HG03378 (cell line): ENCODE measurements around the gene RGS18.
"Not testable (repeated sequence)": the region's sequence is repeated elsewhere in the genome, so short reads cannot be mapped to it uniquely, and the experiment has no call there.

Experiments used
- ATAC-seq: cut with Tn5 transposase; IDR thresholded peaks from one replicate; pipeline ENCODE4 v1.9.1; 2021; ENCODE audit warnings: mild to moderate bottlenecking, moderate library complexity; ENCODE audit not compliant: unreplicated experiment

RGS18 gene, protein sequence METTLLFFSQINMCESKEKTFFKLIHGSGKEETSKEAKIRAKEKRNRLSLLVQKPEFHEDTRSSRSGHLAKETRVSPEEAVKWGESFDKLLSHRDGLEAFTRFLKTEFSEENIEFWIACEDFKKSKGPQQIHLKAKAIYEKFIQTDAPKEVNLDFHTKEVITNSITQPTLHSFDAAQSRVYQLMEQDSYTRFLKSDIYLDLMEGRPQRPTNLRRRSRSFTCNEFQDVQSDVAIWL

DNA sequence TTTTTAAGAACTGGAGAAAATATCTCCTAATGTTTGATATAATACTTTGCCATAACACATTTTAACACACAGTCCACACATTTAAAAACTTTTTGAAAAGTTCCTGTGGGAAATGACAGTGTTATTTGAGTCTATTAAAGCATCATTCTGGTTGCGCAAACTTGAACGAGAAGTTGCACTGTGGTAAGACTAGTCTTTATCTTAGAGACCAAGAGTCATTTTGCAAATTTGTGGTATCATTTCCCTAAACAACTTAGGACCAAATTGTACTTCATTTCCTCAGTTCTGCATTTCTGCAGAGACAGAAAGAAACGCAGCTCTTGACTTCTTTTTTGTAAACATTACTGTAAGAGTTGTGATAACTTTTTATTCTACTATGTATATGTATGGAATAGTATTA lies at the start of gene RGS18:
Gene RGS18, plus strand, starts transcription at position 282 of the 400 bp plus-strand sequence. CDS start 176 bp downstream, outside the sequence.
- peak; percentile 60 for ATAC-seq

DNA sequence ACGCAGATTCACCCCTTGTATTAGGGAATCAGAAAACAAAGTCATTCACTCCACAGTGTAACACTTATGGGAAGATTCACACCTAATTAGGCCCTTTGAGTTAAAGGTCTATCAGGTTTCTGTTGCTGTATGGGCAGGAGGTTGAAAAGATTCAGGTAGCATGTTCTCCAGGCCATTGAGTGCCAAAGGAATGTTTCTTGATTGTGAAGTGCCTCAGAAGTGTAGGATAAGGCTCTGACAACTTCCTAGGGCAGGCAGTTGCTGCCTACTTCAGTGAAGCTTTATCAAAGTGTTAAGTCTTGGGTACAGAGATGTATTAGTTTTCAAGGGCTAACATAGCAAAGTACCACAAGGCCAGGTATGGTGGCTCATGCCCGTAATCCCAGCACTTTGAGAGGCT lies 48.7 kb upstream of the RGS18 start:
- ATAC-seq: no peak

DNA sequence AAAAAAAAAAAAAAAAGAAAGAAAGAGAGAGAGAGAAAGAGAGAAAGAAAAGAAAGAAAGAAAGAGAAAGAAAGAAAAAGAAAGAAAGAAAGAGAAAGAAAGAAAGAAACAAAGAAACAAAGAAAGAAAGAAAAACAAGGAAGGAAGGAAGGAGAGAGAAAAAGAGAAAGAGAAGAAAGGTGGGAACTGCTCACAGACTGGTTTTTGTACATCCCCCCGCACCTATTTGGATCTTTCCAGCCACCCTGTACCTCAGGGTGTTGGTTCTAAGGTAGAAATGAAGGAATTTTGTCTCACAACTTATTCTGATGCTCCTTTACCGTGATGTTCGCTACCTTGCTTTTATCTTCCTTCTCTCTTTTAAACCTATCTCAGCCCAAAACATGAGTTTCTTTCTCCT lies 43.3 kb upstream of the RGS18 start:
- no peak for ATAC-seq

DNA sequence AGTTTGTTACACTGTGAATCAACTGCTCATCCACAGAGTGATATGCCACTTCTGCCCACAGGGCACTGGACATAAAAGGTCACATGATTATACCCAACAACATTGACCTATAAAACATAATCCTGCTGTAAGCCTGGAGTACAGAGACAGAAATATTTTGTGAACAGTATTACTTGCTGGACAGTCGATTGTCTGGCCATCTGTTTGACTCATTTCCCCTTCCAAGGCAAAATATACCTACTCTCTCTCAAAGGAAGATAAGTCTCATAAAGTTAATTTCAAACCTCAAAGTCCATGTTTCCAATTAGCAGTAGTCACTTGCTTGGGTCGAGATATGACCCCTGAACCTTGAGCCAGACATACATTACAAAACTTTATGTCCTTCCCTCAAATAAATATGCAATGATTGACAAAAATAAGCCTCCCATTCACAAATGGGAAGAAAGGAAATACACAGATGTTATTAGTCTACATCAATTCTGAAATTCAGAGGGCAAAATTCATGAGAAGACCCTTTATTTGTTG lies 39.3 kb upstream of the RGS18 start:
- no peak for ATAC-seq

DNA sequence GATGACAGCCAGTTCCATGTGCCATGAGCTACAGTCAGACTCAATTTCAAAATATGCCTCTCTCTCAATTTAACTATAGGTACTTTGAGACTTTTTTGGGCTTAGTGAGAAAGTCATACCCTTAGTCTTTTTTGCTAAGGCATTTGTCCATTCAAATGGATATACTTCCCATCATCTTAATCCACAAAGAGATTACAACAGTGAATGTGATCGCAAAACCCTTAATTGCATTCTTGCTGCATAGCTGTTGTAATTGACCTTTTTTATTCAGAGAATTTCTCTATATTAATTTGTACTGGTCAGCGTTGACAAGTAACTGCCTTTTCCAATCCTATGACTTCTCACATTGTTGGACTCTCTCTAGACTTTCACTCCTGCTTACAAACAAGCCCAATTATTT lies 38.6 kb upstream of the RGS18 start:
- ATAC-seq: no peak

DNA sequence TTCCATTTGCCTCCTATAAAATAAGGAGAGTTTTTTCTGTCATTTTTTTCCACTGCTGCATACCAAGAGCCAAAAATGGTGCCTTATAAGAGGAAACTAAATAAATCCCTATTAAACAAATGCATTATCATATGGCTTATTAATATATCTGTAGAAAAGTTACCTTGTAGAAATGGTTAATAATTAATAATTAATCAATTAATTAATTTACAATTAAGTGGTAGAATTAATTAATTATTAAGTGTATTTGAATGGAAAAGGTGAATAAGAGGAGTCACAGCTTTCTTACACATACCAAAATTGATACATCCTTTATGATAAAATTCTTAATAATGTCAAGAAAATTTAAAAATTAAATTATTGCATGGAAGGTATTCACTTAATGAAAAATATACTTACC lies 35.6 kb upstream of the RGS18 start:
- no peak for ATAC-seq

DNA sequence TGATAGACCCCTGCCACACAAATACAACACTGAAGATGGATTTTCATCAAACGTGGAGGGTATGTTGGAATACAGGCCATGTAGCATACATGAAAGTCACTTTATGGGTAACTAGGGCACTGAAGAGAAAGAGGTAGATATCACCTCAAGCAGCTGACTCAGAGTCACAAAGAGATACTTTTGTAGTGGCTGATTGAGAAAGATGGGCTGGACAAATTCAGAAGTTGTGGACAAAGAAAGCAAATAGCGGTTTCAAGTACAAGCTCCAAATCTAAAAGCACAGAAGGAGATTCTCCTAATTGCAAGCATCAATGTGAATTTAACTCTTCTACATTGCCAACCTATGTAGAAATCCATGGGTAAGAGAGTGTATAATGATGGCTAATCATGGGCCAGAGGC lies 35.0 kb upstream of the RGS18 start:
- no peak for ATAC-seq

DNA sequence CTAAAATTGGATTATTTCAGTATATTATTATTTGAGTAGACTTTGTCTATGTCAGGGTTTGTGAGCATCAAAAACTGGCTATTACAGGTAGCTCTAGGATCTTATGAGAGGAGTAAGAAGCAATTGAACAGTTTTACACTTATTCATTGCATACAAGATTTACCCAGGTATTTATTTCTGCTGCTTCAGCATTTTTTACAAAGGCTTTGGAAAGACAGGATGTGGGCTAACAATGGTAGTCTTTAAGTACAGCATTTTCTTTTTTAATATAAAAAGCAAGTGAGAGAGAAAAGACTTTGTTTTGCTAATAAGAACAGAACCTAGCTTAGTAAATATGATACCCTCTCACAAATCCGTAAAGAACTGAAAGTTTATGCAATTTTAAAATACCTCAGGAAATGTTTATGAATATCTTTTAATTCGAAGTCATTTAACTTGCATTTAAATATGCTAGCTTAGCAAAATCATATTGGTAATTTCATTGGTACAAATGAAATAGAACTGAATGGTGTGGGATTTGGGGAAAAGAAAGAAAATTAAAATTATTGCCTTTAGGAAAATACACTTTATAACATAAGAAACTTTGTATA lies 32.1 kb upstream of the RGS18 start:
- no peak for ATAC-seq

DNA sequence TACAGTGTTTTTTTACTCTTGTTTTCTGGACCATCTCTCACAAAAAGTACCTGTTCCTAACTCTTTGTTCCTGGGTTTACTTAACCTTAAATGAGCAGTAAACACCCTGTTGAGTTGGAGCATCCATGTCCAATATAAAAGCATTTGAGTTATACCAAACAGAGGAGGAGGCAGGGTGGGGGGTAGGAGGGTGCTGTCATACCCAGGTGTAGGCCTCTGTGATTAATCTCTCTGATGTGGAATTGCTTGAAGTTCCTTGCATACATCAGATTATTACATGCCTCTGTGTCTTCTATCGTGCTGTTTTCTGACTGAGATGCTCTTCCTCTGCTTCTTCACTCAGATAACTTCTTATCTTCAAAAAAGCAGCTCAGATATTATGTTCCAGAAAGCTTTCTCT lies 28.1 kb upstream of the RGS18 start:
- ATAC-seq: no peak

DNA sequence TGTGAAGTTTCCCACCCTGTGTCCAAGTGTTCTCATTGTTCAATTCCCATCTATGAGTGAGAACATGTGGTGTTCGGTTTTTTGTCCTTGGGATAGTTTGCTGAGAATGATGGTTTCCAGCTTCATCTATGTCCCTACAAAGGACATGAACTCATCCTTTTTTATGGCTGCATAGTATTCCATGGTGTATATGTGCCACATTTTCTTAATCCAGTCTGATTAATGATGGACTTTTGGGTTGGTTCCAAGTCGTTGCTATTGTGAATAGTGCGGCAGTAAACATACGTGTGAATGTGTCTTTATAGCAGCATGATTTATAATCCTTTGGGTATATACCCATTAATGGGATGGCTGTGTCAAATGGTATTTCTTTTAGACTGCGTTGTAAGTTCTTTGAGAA lies 27.4 kb upstream of the RGS18 start:
- not testable (repeated sequence) for ATAC-seq

DNA sequence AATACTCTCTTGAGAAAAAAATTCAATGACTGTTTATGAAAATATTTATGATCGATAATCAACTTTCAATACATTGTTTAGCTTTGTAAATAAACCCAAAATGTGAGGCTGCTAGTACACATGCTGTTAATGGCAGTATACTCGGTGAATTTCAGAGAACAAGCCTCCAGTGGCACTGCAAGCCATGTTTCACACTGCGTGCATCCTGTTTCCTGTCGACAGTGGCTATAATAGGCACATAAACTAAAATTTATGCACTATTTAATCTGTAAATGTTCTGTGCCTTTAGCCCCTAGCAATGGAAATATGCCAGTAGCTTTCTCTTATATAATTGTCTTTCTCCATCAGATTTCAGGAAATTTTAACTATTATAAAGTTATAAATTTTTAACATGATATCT lies 26.3 kb upstream of the RGS18 start:
- ATAC-seq: no peak

DNA sequence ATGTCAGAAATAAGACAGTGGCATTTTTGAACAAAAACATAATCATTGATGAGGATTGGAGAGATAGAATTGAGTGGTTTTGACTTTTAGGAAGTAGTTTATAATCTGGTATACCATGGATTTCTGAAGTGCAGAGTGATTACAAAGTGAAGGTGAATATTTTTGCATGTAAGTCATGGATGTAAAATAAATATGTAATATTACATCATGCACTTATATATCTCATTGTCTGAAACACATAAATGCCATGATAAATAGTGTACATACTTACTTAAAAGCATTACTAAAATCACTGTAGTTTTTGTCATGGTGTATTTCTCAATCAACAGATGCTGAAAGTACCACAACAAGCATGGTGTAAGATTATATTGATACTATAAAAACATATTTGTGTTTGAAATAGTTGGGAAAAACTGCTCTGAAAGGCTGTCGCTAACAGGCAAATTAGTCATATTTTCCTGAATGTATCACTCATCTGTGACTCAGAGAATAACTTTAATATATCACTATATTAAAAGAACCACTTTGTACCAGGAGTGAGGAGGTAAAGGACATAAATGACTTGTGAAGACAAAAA lies 24.8 kb upstream of the RGS18 start:
- no peak for ATAC-seq

DNA sequence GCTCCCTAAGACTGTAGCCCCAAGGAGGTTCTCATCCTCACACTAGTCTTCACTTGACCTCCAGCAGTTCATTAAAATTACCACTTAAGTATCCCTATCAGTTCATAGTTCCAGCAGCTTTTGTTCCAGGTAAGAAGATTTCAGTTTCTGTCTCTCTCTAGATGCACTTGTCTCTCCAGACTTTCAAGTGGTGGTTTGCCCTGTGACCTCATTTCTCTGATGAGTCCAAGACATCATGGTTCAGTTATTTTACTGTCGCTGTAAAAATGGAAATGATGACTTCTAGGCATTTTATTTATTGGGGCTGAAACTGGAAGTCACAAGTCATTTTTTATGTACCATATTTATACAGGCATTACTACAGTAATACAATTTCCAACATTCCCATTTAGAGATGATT lies 17.9 kb upstream of the RGS18 start:
- ATAC-seq: no peak

DNA sequence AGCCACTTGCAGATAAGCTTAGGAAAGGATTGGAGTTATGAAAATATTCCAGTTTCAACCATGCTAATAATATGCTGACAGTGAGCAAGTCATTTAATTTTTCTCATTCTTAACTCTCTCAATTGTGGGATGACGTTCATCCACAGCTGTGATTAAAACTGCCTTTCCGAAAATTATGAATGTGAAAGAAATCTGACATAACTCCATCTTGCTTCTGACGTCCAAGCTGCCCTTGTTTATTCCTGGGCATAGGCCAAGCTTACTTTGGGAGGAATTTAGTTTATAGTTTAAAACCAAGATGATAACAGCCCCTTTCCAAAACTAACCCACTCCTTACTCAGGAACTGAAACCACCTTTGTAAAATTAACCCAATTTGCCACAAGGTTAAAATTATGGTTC lies 11.0 kb upstream of the RGS18 start:
- ATAC-seq: no peak

DNA sequence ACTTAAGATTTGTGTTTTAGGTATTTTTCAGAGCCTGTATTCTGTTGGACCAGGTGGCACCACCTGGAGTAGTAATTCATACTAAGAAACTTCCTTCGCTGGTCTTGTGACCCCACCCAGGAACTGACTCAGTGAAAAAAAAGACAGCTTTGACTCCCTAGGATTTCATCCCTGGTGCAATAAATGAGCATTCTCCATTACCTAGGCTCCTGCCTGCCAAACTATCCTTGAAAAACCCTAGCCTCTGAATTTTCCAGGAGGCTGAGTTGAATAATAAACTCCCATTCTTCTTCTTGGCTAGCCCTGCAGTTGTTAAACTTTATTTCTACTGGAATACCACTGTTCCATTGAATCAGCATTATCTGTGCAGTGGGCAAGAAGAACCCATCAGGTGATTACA lies 10.6 kb upstream of the RGS18 start:
- no peak for ATAC-seq

DNA sequence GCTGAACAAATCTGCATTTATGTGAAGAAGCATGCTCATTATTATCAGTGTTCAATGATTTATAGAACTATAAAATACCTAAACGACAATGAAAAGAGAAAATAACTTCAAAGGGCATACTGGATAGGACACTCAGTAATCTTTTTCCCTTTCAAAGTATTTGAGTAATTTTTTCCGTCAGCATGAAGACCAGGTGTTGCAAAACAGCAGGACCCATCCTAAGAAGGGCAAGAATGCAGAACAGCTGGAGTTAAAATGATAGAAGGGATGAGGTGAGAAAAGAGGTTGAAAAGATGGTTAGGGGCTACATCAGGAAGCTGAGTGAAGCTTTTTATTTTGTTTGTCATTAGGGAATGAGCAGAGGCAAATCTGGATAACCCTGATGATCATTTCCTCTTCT lies 7.1 kb upstream of the RGS18 start:
- no peak for ATAC-seq

DNA sequence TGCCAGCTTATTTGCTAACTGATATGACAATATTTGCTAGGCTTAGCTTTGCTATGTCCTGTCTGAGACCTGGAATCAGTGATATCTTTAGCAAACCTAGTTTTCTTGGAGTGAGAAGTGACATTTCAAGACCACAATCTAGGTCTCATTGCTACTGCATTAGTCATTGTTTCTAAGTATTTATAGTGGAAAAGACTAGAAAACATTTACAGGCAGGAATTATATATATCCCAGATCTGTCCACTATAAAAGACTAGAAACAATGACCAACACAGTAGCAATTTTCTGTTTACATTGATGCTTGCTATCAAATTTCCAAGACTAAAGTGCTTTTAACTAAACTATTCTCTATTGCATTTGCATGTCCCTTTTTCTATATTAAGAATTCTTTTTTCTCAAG lies 5.0 kb upstream of the RGS18 start:
- no peak for ATAC-seq

DNA sequence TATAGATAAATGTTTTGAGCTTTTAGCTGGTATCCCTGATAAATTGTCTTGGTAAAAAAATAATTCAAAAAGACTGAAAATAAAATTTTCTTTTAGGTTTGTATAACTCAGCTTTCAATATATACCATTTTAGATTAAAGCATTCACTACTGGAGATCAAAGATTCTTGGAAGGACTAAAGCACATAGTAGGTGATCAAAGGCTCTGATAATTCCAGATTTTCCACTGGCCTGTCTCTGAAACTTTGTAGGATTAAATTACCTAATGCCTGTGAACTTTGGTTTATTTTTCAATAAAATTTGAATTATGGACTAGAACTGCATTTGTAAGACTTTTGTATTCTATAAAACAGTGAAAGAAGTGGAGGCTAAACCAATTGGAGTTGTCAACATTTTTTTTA lies 1.2 kb upstream of the RGS18 start:
- ATAC-seq: no peak

DNA sequence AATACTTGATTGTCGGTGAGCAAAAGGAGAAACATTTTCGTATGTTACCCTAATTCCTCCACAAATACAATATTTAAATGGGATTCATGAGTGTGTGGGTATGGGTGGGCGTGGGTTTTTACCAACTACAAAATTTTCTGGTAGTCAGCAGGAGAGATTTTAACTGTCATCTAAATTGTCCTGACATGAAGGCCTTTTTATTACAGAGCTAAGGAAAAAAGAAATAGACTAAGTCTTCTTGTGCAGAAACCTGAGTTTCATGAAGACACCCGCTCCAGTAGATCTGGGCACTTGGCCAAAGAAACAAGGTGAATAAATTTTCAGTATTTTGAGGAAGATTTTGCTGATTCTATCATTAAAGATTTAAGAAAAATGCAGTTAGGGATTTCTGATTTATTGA lies 752 bp downstream of the RGS18 start:
- ATAC-seq: no peak

DNA sequence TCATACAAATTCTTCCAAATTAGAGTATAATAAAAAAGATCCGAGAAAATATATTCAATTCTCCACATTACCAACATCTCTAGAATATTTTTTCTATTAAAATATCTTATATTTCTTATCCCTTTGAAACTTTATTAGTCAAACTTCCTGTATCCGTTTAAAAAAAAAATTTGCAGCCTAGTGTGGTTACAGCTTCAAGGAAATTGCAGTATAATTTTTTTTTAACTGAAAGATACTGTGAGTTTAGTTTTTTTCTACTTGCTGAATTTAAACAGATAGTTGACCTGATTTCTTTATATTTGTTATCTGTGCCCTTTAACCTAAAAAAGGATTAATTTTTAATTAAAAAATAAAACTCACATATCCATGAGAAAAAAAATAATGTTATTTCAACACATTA lies 1.5 kb downstream of the RGS18 start:
- no peak for ATAC-seq

DNA sequence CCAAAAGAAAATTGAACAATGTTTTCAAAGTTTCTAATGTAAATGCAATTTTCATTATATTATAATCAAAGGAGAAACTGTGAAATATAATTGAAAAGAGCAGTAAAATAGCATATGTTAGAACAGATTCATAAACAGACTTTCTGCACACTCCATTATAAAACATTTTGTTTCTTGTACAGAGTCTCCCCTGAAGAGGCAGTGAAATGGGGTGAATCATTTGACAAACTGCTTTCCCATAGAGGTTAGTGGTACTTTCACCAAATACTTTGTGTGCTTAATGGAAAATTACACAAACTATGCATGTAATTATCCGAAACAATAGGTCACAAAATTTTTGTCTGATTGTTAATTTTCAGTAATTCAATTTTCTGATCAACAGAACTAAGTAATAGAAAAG lies 1.9 kb downstream of the RGS18 start:
- ATAC-seq: no peak

DNA sequence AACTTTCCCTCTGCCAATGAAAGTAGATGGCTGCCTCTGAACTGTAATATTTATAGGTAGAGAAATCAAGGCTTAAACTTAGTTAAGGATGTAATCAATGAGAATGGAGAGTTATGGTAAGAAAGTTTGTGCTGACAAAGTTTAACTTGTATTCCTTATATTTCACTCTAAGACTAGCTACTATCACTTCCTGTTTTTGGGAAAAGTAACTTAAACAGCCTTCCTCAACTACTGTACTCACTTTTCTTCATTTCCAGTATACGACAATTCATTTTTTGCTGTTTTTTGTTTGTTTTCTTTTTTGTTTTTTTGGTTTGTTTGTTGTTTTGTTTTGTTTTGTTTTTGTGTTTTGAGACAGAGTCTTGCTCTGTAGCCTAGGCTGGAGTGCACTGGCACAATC lies 3.7 kb downstream of the RGS18 start:
- ATAC-seq: no peak

DNA sequence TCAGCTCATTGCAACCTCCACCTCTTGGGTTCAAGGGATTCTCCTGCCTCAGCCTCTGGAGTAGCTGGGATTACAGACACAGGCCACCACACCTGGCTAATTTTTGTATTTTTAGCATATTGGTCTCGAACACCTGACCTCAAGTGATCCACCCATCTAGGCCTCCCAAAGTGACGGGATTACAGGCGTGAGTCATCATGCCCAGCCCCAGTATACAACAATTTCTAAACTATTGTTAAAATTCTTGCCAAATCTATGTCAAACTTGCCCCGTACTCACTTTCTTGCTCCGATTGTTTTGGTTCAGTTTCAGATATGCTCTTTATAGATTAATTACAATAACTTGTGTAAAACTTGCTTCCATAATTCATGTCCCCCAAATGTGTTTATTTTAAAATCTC lies 4.1 kb downstream of the RGS18 start:
- no peak for ATAC-seq
